Measurements from ENCODE around the gene PCED1B.

Gene PCED1B

GRCh38 chr12:47099610-47100009 lies 20.2 kb downstream of the PCED1B start:
- H3K4me3 ChIP-seq (replicated peaks; ENCODE audit: low read depth, low read length), result no peak overlapping the region
- DNase-seq (ENCODE audit: low read depth), result no peak
- no peak for TF ChIP-seq CTCF (IDR thresholded peaks at IDR 0.05; ENCODE audit: low read length, missing control alignments)

- DNase-seq (ENCODE audit: low read depth), result no peak
- H3K4me3 ChIP-seq (replicated peaks; ENCODE audit: low read depth, low read length), result no peak overlapping the region
- no peak for TF ChIP-seq CTCF (IDR thresholded peaks at IDR 0.05; ENCODE audit: low read length, missing control alignments)
Measured at GRCh38 chr12:47100160-47100559, 20.7 kb downstream of the PCED1B start.

GRCh38 chr12:47102406-47102805 lies 23.0 kb downstream of the PCED1B start:
- TF ChIP-seq CTCF (IDR thresholded peaks at IDR 0.05; ENCODE audit: low read length, missing control alignments), result no peak
- no peak overlapping the region for H3K4me3 ChIP-seq (replicated peaks; ENCODE audit: low read depth, low read length)
- no peak for DNase-seq (ENCODE audit: low read depth)

- DNase-seq (ENCODE audit: low read depth), result peak; percentile 66
- TF ChIP-seq CTCF (IDR thresholded peaks at IDR 0.05; ENCODE audit: low read length, missing control alignments), result no peak
- H3K4me3 ChIP-seq (replicated peaks; ENCODE audit: low read depth, low read length), result no peak overlapping the region
Measured at GRCh38 chr12:47102845-47103651, 23.6 kb downstream of the PCED1B start.

- TF ChIP-seq CTCF (IDR thresholded peaks at IDR 0.05; ENCODE audit: low read length, missing control alignments), result no peak
- no peak for DNase-seq (ENCODE audit: low read depth)
- no peak overlapping the region for H3K4me3 ChIP-seq (replicated peaks; ENCODE audit: low read depth, low read length)
Measured at GRCh38 chr12:47105914-47106674, 26.7 kb downstream of the PCED1B start.

- H3K4me3 ChIP-seq (replicated peaks; ENCODE audit: low read depth, low read length), result no peak overlapping the region
- DNase-seq (ENCODE audit: low read depth), result no peak
- TF ChIP-seq CTCF (IDR thresholded peaks at IDR 0.05; ENCODE audit: low read length, missing control alignments), result no peak
Measured at GRCh38 chr12:47107446-47107845, 28.0 kb downstream of the PCED1B start.

All from fibroblast of pulmonary artery (primary cell).